K562 (cell line): ENCODE data around the gene TTC28. TPM values are rescaled to one million over a fixed set of nuclear protein-coding genes. Genes with fewer than 3 reads are reported as not detected.

Experiments used
- ATAC-seq: fragments of 200-7000 bp; cut with Tn5 transposase; 3 replicates; pipeline ENCODE4 v1.9.1; 2020; ENCODE audit warnings: moderate library complexity
- BruUV-seq: library from RNA; stranded (reverse); fragments of 400-500 nt; replicated peaks from 2 replicates; lab custom pipeline; 2021; lab: Mats Ljungman, UMichigan
- CTCF ChIA-PET: fragments of 300-600 bp; formaldehyde crosslinking; extraction: SDS; loops from one replicate; lab custom pipeline; 2021; ENCODE audit warnings: low intra/inter-chr PET ratio; lab: Yijun Ruan, JAX
- POLR2A ChIA-PET: fragments of 300-600, 350-650 bp; sonication (Branson Sonifier 250); formaldehyde crosslinking; extraction: SDS; loops from one replicate; lab custom pipeline; 2021; ENCODE audit warnings: antibody characterized with exemption, inconsistent platforms; lab: Yijun Ruan, JAX
- DNase-seq, 4 experiments: peaks; one replicate each; pipeline versions ENCODE4 v3.0.0 to v3.0.0-alpha.2; 2011 to 2018; ENCODE audit warnings: low spot score in 3 of 4, mixed read lengths in 3 of 4; ENCODE audit errors: extremely low read depth in 1 of 4
- FAIRE-seq: peaks from 2 replicates; lab custom pipeline; 2011; peaks lifted over from hg19 to GRCh38; lab: Jason Lieb, UNC
- H2AFZ ChIP-seq: 2 replicates; pipeline ENCODE4 v1.6.0; 2011; ENCODE audit warnings: low read depth, low read length, control low read depth, inconsistent platforms
- H3K27ac ChIP-seq: fragments of 200-600 bp; 3 replicates; pipeline ENCODE4 v1.8.0; 2011; ENCODE audit warnings: low read depth, mild to moderate bottlenecking, control low read depth, inconsistent platforms, low read length, moderate library complexity, mixed read lengths; ENCODE audit errors: extremely low read depth
- H3K27me3 ChIP-seq, 2 experiments: fragments of 300-600 bp in 1 of 2; 2 replicates in 1 of 2; 3 replicates in 1 of 2; pipeline versions ENCODE4 v1.6.0 to v1.8.0; 2011; ENCODE audit warnings: inconsistent platforms in 2 of 2, low read length in 2 of 2, mild to moderate bottlenecking in 1 of 2, mixed read lengths in 1 of 2, moderate library complexity in 1 of 2; ENCODE audit not compliant: control insufficient read depth in 2 of 2, insufficient read depth in 2 of 2
- H3K36me3 ChIP-seq: fragments of 300-600 bp; 3 replicates; pipeline ENCODE4 v1.8.0; 2011; ENCODE audit warnings: mild to moderate bottlenecking, low read length, inconsistent platforms; ENCODE audit not compliant: control insufficient read depth, insufficient read depth
- H3K4me1 ChIP-seq, 2 experiments: fragments of 200-600 bp in 1 of 2; replicated peaks in 1 of 2; 2 replicates in 1 of 2; 3 replicates in 1 of 2; pipeline versions ENCODE4 v1.5.1 to v1.8.0; 2011; ENCODE audit warnings: inconsistent platforms in 2 of 2, low read length in 2 of 2, mild to moderate bottlenecking in 1 of 2, mixed read lengths in 1 of 2, moderate library complexity in 1 of 2; ENCODE audit not compliant: control insufficient read depth in 2 of 2, insufficient read depth in 2 of 2
- H3K4me2 ChIP-seq: 2 replicates; pipeline ENCODE4 v1.6.1; 2011; ENCODE audit warnings: low read length, control low read depth, inconsistent platforms, mixed read lengths; ENCODE audit not compliant: insufficient read depth
- H3K4me3 ChIP-seq: fragments of 200-600 bp; sonication (generic), shearing (Covaris generic); 2 replicates; pipeline ENCODE4 v1.5.1; 2016; ENCODE audit warnings: control low read depth, inconsistent platforms
- H3K79me2 ChIP-seq: fragments of 200-600 bp; 3 replicates; pipeline ENCODE4 v1.8.0; 2011; ENCODE audit warnings: low read length, inconsistent platforms; ENCODE audit not compliant: control insufficient read depth, insufficient read depth
- H3K9ac ChIP-seq, 2 experiments: 2 replicates each; pipeline versions ENCODE4 v1.6.0 to v1.6.1; 2011; ENCODE audit warnings: low read depth in 2 of 2, low read length in 2 of 2, control low read depth in 1 of 2, inconsistent platforms in 1 of 2, mild to moderate bottlenecking in 1 of 2, mixed read lengths in 1 of 2; ENCODE audit not compliant: insufficient read depth in 1 of 2
- H3K9me1 ChIP-seq: one replicate; pipeline ENCODE4 v1.6.0; 2011; ENCODE audit warnings: inconsistent platforms, mild to moderate bottlenecking, low read length, moderate library complexity; ENCODE audit not compliant: control insufficient read depth, insufficient read depth
- H3K9me3 ChIP-seq: replicated peaks from 2 replicates; pipeline ENCODE4 v1.5.1; 2011; ENCODE audit warnings: low read depth, low read length, inconsistent platforms; ENCODE audit not compliant: control insufficient read depth, insufficient read depth
- H4K20me1 ChIP-seq: replicated peaks from 2 replicates; pipeline ENCODE4 v1.6.1; 2011; ENCODE audit warnings: low read length, inconsistent platforms, mixed read lengths; ENCODE audit not compliant: control insufficient read depth, insufficient read depth
- BRD9 ChIP-seq: fragments of 450-650 bp; IDR thresholded peaks from 2 replicates; pipeline ENCODE4 v1.6.1; 2018; ENCODE audit warnings: low read depth; ENCODE audit not compliant: partially characterized antibody
- CAMTA2 ChIP-seq: fragments of 250-450 bp; sonication (Bioruptor Pico); conservative IDR thresholded peaks from 2 replicates; pipeline ENCODE4 v1.5.1; 2022
- GTF2B ChIP-seq: IDR thresholded peaks from 2 replicates; pipeline ENCODE4 v1.6.1; 2011; ENCODE audit not compliant: insufficient read length; ENCODE audit errors: extremely low read depth
- KDM1A ChIP-seq, 2 experiments: fragments of 450-650 bp; IDR thresholded peaks; 2 replicates each; pipeline ENCODE4 v1.6.1; 2016; ENCODE audit warnings: mild to moderate bottlenecking in 2 of 2
- KLF10 ChIP-seq: fragments of 250-450 bp; sonication (Bioruptor Pico); IDR thresholded peaks from 2 replicates; pipeline ENCODE4 v1.6.1; 2021; ENCODE audit warnings: matching md5 sums
- MAFF ChIP-seq: IDR thresholded peaks from 2 replicates; pipeline ENCODE4 v1.6.1; 2012; ENCODE audit warnings: low read length, improper control_type of control experiment
- POLR2H ChIP-seq: IDR thresholded peaks from 2 replicates; pipeline ENCODE4 v1.6.1; 2016; ENCODE audit warnings: missing genetic modification characterization, low read depth, mild to moderate bottlenecking, control low read depth, missing compliant biosample characterization, moderate library complexity
- SIRT6 ChIP-seq: IDR thresholded peaks from one replicate; pipeline ENCODE4 v1.6.1; 2012; ENCODE audit warnings: low read depth, mild to moderate bottlenecking, control low read depth, inconsistent platforms, low read length, moderate library complexity
- SMARCC2 ChIP-seq: fragments of 450-650 bp; IDR thresholded peaks from 2 replicates; pipeline ENCODE4 v1.6.1; 2017; ENCODE audit warnings: antibody characterized with exemption, moderate library complexity, mild to moderate bottlenecking, low read depth
- SNRNP70 ChIP-seq: fragments of 200-400 bp; formaldehyde crosslinking; optimal IDR thresholded peaks from 2 replicates; pipeline ENCODE3; 2017; ENCODE audit warnings: low read depth, low read length
- YBX1 ChIP-seq: fragments of 450-650 bp; IDR thresholded peaks from 2 replicates; pipeline ENCODE4 v1.7.1; 2016; ENCODE audit warnings: mild to moderate bottlenecking
- ZNF140 ChIP-seq: fragments of 250-450 bp; sonication (Bioruptor Pico); IDR thresholded peaks from 2 replicates; pipeline ENCODE4 v1.8.0; 2021; ENCODE audit warnings: moderate library complexity, mild to moderate bottlenecking, inconsistent platforms
- ZNF586 ChIP-seq: fragments of 450-650 bp; formaldehyde crosslinking; conservative IDR thresholded peaks from 2 replicates; pipeline ENCODE4 v1.4.0; 2020; ENCODE audit warnings: mild to moderate bottlenecking, moderate library complexity
- ZNF740 ChIP-seq, 3 experiments: fragments of 200-800 bp in 1 of 3; sonication (Bioruptor generic) in 1 of 3; sonication (generic) in 1 of 3; formaldehyde crosslinking in 1 of 3; IDR thresholded peaks; 2 replicates each; pipeline versions ENCODE4 v1.6.1 to v1.8.0; 2016 to 2022; ENCODE audit warnings: mild to moderate bottlenecking in 2 of 3, missing compliant biosample characterization in 2 of 3, missing genetic modification characterization in 2 of 3, missing genetic modification reagents in 1 of 3
- WGBS: fragments of 100-300 bp; shearing (Covaris generic); methylation state at CpG from one replicate; pipeline ENCODE4 v1.1.6; 2016; ENCODE audit warnings: low coverage, mixed read lengths; ENCODE audit not compliant: insufficient coverage; ENCODE audit errors: missing lambda C conversion rate; 5-methylcytosine and 5-hydroxymethylcytosine counted together
- in situ Hi-C: fragments of 300-500 bp; cut with MboI; formaldehyde crosslinking; loops from 4 replicates; pipeline ENCODE4 v1.15.0; 2018; ENCODE audit warnings: inconsistent platforms, mixed read lengths
- intact Hi-C: fragments of 100-400 bp; cut with micrococcal nuclease; formaldehyde crosslinking; loops from 2 replicates; pipeline ENCODE4 v1.14.2; 2022
- polyA plus RNA-seq, 8 experiments: library from polyadenylated mRNA; depleted of rRNA in 4 of 8; stranded (reverse) in 5 of 8; unstranded in 3 of 8; fragments of >200 nt; fragmentation: Nextera tagmentation in 2 of 8; fragmentation: Illumina TruSeq in 1 of 8; extraction: Ambion mirVana in 2 of 8; extraction: Trizol in 1 of 8; gene quantifications; 2 replicates each; pipeline versions ENCODE4 v1.2.1 to v1.2.3, GENCODE V29; 2011 to 2014; ENCODE audit warnings: inconsistent platforms in 1 of 8, missing spikeins in 1 of 8
- total RNA-seq, 7 experiments: library from RNA; depleted of rRNA in 6 of 7; stranded (reverse); fragments of >200 nt in 6 of 7; fragmentation: Illumina TruSeq in 2 of 7; extraction: Trizol in 2 of 7; gene quantifications; 2 replicates each; pipeline versions ENCODE4 v1.2.1 to v1.2.3, GENCODE V29; 2011 to 2021; ENCODE audit warnings: low replicate concordance in 1 of 7
- TF ChIP-seq, protein P1 (sequence below): fragments of 250-450 bp; sonication (Bioruptor Pico); IDR thresholded peaks from 2 replicates; pipeline ENCODE4 v1.8.0; 2022; ENCODE audit warnings: inconsistent platforms, mild to moderate bottlenecking, moderate library complexity, borderline replicate concordance

TTC28 gene
- total and polyA plus RNA-seq, 9 of the 15 experiments (the other 6 are each of a cell fraction or from before 2014, with no cell fraction given) = 0.22 to 10.7 (median 3.1) TPM

GRCh38 chr22:27997538-27997937, 682.1 kb downstream of the TTC28 start:
- ChIA-PET CTCF (no interaction called here), POLR2A (no interaction called here)
- Histone ChIP-seq H3K79me2 (no peaks in the 10 kb centered on the region), H3K9me1 (no peaks in the 10 kb centered on the region), H3K4me1 (peaks cover 0 to 7% of the 10 kb centered on the region in 2 experiments; a peak in 2 of 5 replicates), H4K20me1 (no peaks in the 10 kb centered on the region), H3K9me3 (no peaks in the 10 kb centered on the region), H3K9ac (no peak overlapping the region), H3K4me3 (no peak overlapping the region), H3K4me2 (no peak overlapping the region), H3K36me3 (no peaks in the 10 kb centered on the region), H3K27me3 (no peaks in the 10 kb centered on the region), H2AFZ (no peak overlapping the region), H3K27ac (no peak overlapping the region)
- in situ Hi-C loops = no loop called here
- TF ChIP-seq CAMTA2 (no peak), ZNF140 (CRISPR knock-in tag) (no peak), SMARCC2 (no peak), KDM1A (IDR thresholded peaks at IDR 0.05) (no peak), YBX1 (no peak), ZNF586 (CRISPR knock-in tag) (no peak), SNRNP70 (no peak), POLR2H (tag) (no peak), KLF10 (CRISPR knock-in tag) (no peak), ZNF740 (CRISPR knock-in tag; IDR thresholded peaks at IDR 0.05) (no peak), ZNF740 (tag; IDR thresholded peaks at IDR 0.05) (no peak), BRD9 (no peak), MAFF (no peak), SIRT6 (no peak), GTF2B (no peak)
- TF ChIP-seq, protein P1, sequence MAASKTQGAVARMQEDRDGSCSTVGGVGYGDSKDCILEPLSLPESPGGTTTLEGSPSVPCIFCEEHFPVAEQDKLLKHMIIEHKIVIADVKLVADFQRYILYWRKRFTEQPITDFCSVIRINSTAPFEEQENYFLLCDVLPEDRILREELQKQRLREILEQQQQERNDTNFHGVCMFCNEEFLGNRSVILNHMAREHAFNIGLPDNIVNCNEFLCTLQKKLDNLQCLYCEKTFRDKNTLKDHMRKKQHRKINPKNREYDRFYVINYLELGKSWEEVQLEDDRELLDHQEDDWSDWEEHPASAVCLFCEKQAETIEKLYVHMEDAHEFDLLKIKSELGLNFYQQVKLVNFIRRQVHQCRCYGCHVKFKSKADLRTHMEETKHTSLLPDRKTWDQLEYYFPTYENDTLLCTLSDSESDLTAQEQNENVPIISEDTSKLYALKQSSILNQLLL (CRISPR knock-in tag) = no peak
- no peak for ATAC-seq
- no TSS peak for BruUV-seq
- 74% methylated on average over 4 of the region's 4 CpGs for WGBS
- no peak for DNase-seq
- no peak for FAIRE-seq
- intact Hi-C loops = no loop called here
